ENCODE measurements around the gene PSAP. TPM values are rescaled to one million over a fixed set of nuclear protein-coding genes. Genes with fewer than 3 reads are reported as not detected.

PSAP gene
- total RNA-seq, 1 donor from 2014 or later = 676 TPM

- no peak overlapping the region for H3K27ac Mint-ChIP-seq (ENCODE audit: unreplicated experiment)
- no peaks in the 10 kb centered on the region for H3K27me3 Mint-ChIP-seq (ENCODE audit: unreplicated experiment)
- no peaks in the 10 kb centered on the region for H3K36me3 Mint-ChIP-seq (ENCODE audit: low read depth, unreplicated experiment)
Measured at GRCh38 chr10:71868192-71868697, 17.2 kb upstream of the PSAP start.

GRCh38 chr10:71865561-71866041, 14.6 kb upstream of the PSAP start:
- DNase-seq (ENCODE audit: low spot score) = no peak
- no peak for TF ChIP-seq CTCF (IDR thresholded peaks at IDR 0.05; ENCODE audit: unreplicated experiment)
- no peaks in the 10 kb centered on the region for H3K4me1 Mint-ChIP-seq (ENCODE audit: unreplicated experiment)
- no peaks in the 10 kb centered on the region for H3K36me3 Mint-ChIP-seq (ENCODE audit: low read depth, unreplicated experiment)
- no peak overlapping the region for H3K27ac Mint-ChIP-seq (ENCODE audit: unreplicated experiment)
- no peaks in the 10 kb centered on the region for H3K27me3 Mint-ChIP-seq (ENCODE audit: unreplicated experiment)
- H3K9me3 Mint-ChIP-seq (ENCODE audit: unreplicated experiment) = no peaks in the 10 kb centered on the region
- H3K4me3 Mint-ChIP-seq (ENCODE audit: unreplicated experiment) = no peak overlapping the region

More at GRCh38 chr10:71868192-71868697, 17.2 kb upstream of the PSAP start:
- no peak overlapping the region for H3K4me3 Mint-ChIP-seq (ENCODE audit: unreplicated experiment)
- H3K4me1 Mint-ChIP-seq (ENCODE audit: unreplicated experiment) = no peaks in the 10 kb centered on the region
- no peak for TF ChIP-seq CTCF (IDR thresholded peaks at IDR 0.05; ENCODE audit: unreplicated experiment)
- DNase-seq (ENCODE audit: low spot score) = no peak
- no peaks in the 10 kb centered on the region for H3K9me3 Mint-ChIP-seq (ENCODE audit: unreplicated experiment)

GRCh38 chr10:71864911-71865361, 13.9 kb upstream of the PSAP start:
- Mint-ChIP-seq H3K27ac (ENCODE audit: unreplicated experiment) (no peak overlapping the region), H3K27me3 (ENCODE audit: unreplicated experiment) (no peaks in the 10 kb centered on the region), H3K9me3 (ENCODE audit: unreplicated experiment) (no peaks in the 10 kb centered on the region), H3K4me1 (ENCODE audit: unreplicated experiment) (no peaks in the 10 kb centered on the region), H3K4me3 (ENCODE audit: unreplicated experiment) (no peak overlapping the region), H3K36me3 (ENCODE audit: low read depth, unreplicated experiment) (no peaks in the 10 kb centered on the region)
- no peak for TF ChIP-seq CTCF (IDR thresholded peaks at IDR 0.05; ENCODE audit: unreplicated experiment)
- no peak for DNase-seq (ENCODE audit: low spot score)

- no peak for DNase-seq (ENCODE audit: low spot score)
- TF ChIP-seq CTCF (IDR thresholded peaks at IDR 0.05; ENCODE audit: unreplicated experiment) = no peak
- H3K36me3 Mint-ChIP-seq (ENCODE audit: low read depth, unreplicated experiment) = no peaks in the 10 kb centered on the region
- H3K4me1 Mint-ChIP-seq (ENCODE audit: unreplicated experiment) = no peaks in the 10 kb centered on the region
- H3K27ac Mint-ChIP-seq (ENCODE audit: unreplicated experiment) = no peak overlapping the region
- H3K4me3 Mint-ChIP-seq (ENCODE audit: unreplicated experiment) = no peak overlapping the region
- H3K9me3 Mint-ChIP-seq (ENCODE audit: unreplicated experiment) = no peaks in the 10 kb centered on the region
- H3K27me3 Mint-ChIP-seq (ENCODE audit: unreplicated experiment) = no peaks in the 10 kb centered on the region
Measured at GRCh38 chr10:71863203-71863602, 12.2 kb upstream of the PSAP start.

- Mint-ChIP-seq H3K27me3 (ENCODE audit: unreplicated experiment) (no peaks in the 10 kb centered on the region), H3K4me1 (ENCODE audit: unreplicated experiment) (no peaks in the 10 kb centered on the region), H3K36me3 (ENCODE audit: low read depth, unreplicated experiment) (no peaks in the 10 kb centered on the region), H3K9me3 (ENCODE audit: unreplicated experiment) (no peaks in the 10 kb centered on the region), H3K27ac (ENCODE audit: unreplicated experiment) (peak overlapping the region; percentile 61), H3K4me3 (ENCODE audit: unreplicated experiment) (no peak overlapping the region)
- TF ChIP-seq CTCF (IDR thresholded peaks at IDR 0.05; ENCODE audit: unreplicated experiment) = no peak
- DNase-seq (ENCODE audit: low spot score) = peak; percentile 20
Measured at GRCh38 chr10:71860243-71861029, 9.4 kb upstream of the PSAP start.

All from endothelial cell (in vitro differentiated cells).